HG03108 (cell line): ENCODE data around the gene SEPHS2.
"Not testable (repeated sequence)": the region's sequence is repeated elsewhere in the genome, so short reads cannot be mapped to it uniquely, and the experiment has no call there.

Experiments
- ATAC-seq: cut with Tn5 transposase; IDR thresholded peaks from one replicate; pipeline ENCODE4 v1.9.1; 2021; ENCODE audit warnings: moderate library complexity; ENCODE audit not compliant: unreplicated experiment

Gene SEPHS2

DNA sequence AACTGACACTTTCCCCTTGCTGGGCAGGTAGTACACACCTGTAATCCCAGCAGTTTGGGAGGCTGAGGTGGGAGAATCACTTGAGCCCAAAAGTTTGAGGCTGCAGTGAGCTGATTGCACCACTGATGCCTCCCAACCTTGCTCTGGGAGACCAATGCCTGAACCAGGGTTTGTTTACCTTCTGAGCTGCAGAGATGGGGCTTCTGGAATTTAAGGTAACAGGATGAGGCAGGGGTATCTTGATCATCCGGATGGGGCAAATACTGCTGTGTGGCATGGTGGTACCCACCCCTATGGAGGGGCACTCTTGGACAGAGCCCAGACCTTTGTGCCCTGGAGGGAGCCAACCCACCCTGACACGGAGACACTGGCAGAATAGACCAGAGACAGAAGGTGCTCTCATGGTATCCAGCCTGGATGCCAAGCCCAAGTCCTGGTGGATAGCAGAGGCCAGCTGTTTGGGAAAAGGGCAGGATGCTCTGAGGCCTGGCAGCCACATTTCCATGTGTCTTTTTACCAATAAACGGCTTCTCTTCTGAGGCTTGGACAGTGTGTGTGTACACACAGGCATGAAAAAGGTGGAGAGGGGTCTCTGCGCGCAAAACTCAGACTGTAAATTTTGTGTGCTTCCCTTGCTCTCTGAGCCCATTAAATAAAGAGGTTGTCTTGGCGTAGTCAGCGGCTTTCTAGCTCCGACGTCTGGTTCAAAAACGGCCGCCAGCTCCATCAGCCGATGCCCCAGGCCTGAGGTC, 46.1 kb downstream of the SEPHS2 start:
- no peak for ATAC-seq

DNA sequence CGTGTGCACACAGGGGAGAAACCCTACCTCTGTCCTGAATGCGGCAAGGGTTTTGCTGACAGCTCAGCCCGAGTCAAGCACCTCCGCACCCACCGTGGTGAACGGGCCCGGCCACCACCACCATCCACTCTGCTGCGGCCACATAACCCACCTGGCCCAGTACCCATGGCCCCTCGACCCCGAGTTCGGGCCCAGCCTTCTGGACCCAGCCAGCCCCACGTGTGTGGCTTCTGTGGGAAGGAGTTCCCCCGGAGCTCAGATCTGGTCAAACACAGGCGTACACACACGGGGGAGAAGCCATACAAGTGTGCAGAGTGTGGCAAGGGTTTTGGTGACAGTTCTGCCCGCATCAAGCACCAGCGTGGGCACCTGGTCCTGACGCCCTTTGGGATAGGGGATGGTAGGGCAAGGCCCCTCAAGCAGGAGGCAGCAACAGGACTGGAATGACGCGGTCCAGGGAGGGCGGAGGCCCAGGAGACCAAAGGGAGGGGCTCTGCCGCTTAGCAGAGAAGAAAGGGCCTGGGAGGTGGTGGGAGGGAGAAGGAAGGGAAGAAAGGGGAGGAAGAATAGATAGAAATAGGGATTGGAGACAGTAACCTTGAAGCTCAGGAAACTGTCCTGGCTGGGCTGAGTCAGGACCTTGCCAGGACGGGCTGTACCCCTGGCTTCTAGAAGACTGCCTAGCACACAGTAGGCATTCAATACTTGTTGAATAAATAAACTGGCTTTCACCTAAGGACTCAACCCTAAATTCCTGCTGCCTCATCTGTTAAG, 46.8 kb downstream of the SEPHS2 start:
- ATAC-seq: no peak

- ATAC-seq: no peak
Observed at GRCh38 chr16:30397776-30398660, 47.7 kb downstream of the SEPHS2 start.

- no peak for ATAC-seq
Observed at GRCh38 chr16:30397056-30397455, 48.6 kb downstream of the SEPHS2 start.

DNA sequence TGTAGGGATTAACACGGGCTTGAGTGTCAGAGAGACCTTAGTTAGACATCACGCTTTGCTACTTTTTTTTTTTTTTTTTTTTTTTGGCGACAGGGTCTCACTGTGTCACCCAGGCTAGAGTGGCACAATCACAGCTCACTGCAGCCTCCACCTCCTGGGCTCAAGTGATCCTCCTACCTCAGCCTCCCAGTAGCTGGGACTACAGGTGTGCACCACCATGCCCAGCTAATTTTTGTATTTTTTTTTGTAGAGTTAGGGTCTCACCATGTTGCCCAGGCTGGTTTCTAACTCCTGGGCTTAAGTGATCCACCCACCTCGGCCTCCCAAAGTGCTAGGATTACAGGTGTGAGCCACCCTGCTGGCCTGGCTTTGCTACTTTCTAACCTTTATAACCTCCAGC, 49.0 kb downstream of the SEPHS2 start:
- not testable (repeated sequence) for ATAC-seq

DNA sequence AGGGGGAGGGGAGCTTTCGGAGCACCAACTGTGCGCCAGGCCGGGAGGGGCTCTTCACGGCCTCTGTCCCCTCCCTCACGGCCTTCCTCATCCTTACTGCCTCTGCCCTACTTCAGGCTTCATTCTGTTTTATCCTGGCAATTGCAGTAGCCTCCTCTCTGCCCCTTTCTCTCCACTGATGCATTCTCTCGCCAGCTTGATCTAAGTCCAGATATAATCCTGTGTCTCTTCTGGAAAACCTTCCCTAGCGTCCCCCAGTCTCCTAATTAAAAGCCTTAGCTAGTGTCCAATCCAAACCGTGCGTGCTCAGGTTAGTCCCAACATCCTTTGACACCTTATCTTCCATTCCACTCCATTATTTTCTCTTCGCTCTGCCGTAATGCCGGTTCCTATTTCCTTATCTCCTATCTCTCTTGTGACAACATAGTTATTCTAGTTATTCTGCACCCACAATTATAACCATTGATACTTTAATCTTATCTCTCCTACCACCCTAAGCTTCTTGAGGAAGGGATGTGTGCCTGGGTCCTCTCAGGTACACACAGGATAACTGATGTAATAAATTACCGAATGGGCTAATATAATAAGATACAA, 49.6 kb downstream of the SEPHS2 start:
- ATAC-seq: no peak

DNA sequence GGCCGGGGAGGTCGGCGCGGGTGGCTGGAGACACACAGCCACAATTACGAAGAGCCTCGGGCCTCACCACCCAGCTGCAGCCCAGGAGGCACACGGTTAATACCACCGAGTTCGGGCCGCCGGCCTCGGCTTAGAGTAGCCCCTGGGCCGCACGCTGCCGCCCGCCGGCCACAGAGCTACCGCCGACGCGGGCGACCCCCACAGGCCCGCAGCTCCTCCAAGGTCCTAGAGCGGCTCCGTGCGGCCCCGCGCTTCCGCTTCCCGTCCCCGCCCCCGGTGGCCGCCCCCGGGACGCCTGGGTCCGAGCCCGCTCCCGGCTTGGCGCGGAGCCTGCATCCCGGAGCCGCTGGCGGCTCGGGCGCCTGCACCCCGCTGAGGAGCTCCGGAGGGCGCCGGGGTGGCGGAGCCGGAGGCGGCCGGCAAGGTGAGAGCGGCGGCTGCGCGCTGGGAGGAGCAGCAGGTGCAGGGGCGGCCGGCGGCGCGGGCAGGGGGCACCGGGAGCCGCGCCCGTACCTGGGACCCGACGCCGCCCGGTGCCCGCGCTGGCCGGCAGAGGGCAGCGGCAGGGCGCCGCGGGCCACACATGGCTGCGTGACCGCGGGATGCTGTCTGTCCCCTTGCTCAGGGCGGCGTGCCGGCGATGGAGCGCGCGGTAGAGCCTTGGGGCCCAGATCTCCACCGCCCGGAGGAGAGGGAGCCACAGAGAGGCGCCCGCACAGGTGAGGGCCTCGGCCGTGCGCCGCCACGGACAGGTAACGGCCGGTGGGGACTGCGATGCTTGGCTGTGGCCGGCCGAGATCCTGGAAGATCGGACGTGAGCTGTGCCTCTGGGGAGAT, 50.3 kb downstream of the SEPHS2 start, which contains the start of gene ZNF48:
ZNF48 (plus strand) TSS at position 266 of the 837 bp plus-strand sequence; CDS start at position 641, 375 bp downstream.
- ATAC-seq: peak; percentile 64

DNA sequence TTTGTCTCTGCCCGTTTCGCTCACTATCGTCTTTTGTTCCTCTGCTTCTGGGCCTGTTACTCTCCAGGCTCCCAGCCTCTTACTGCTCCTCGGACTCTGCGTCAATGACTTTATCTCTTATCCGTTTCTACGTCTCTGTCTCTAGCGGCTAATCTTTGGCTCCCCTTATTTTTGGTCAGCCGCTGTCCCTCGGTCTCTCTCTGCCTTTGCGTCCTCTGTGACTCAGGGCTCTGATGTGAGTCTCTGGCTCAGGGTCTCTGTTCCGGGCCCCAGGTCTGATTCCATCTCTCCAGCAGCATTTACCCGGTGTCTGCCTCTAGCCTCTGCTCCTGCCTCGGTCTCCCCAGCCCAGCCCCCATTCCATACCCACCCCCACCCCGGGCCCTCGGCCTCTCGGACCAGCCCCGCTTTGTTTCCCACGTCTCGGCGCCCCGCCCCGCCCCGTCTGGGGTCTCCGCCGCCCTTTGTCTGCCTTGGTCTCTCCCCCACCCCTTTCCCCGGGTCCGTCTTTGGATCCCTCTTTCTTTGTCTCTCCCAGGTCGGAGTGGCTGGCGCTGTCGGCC, 51.0 kb downstream of the SEPHS2 start:
- ATAC-seq: no peak
